COR-L47 (cell line): ENCODE data around the gene TPK1.

Experiments used
- DNase-seq: peaks from one replicate; lab custom pipeline; 2025; lab: John Stamatoyannopoulos, UW

Gene TPK1

DNA sequence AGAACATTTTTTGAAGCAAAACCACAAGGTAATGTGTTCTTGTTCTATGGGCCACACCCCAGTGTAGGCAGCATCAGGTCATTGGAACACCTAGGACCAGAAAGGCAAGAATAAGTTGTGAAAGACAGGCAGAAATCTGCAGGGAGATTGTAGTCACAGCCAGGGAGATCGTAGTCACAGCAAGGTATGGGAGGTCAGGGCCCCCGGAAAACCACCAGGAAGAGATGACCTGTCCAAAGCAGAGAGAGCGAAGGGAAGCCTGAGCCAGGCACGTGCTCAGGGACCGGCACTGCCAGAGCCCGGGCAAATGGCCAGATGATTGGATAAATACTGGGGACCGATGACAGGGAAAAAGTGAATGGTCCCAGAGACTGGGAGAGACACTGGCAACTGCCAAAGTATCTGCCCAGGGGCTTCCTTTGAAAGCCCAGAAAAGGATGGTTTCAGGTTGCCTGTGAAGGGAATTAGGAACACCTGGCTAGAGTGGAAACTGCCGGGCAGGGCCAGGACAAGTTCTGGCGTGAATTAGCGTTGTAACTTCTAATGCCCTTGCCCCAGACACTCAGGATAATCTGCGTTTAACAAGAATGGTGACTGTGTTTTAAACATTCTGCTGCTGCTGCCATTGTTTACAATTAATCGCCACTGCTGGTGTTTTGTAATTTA lies 428.5 kb downstream of the TPK1 start:
- DNase-seq: no peak

- no peak for DNase-seq
Observed at GRCh38 chr7:144404946-144405345, 430.9 kb downstream of the TPK1 start.

DNA sequence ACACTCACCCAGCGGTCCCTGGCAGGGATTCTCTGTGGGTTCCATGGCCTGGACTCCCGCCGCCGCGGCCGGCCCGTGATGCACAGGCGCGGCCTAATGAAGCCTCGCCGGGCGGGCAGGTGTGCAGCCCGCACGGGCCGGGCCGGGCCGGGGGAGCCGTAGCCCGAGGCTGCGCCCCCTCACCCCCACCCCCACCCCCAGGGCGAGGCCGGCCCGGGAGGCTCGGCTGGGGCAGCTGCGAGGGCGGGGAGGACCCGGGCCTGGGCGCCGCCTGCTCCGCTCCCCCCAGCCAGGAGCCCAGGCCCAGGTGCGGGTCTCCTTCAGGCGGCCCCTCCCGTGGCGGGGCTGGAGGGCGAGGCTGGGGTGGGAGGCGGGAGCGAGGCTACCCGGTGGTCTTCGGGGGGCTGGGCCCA lies 432.2 kb downstream of the TPK1 start, which contains the start of gene NOBOX:
Gene NOBOX (minus strand): TSS at position 45 of the 413 bp plus-strand sequence.
- no peak for DNase-seq

DNA sequence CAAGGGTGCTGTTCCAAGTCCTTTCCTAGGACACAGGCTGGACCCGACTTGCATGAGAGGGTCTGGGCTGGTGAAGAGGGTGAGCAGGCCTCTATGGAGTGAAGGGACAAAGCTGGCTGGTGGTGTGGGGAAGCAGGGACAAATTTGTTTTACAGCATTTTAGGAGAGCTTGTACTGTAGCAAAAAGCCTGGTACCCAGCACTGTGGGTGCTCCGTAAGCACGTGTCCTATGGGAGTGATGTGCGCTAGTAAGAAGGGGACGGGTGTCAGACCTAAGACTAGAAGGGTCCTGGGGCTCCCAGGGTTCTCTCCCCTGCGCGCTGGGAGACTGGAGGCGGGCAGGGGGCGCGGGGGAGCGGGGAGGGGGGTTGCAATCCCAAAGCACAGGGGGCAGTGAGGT lies 432.8 kb downstream of the TPK1 start:
- no peak for DNase-seq
